H1 (cell line): ENCODE measurements around the gene NLRP7. TPM values are rescaled to one million over a fixed set of nuclear protein-coding genes. Genes with fewer than 3 reads are reported as not detected.
"Not testable (repeated sequence)": the region's sequence is repeated elsewhere in the genome, so short reads cannot be mapped to it uniquely, and the experiment has no call there.

ENCODE experiments used
- CTCF ChIA-PET: fragments of 300-600 bp; sonication (Branson Sonifier 250); formaldehyde crosslinking; loops from one replicate; lab custom pipeline; 2021; ENCODE audit not compliant: partially characterized antibody; lab: Charles Lee
- POLR2A ChIA-PET: fragments of 300-600 bp; sonication (Branson Sonifier 250); formaldehyde crosslinking; loops from one replicate; lab custom pipeline; 2021; ENCODE audit warnings: inconsistent platforms; ENCODE audit not compliant: partially characterized antibody; lab: Charles Lee
- DNase-seq, 2 experiments: peaks; one replicate each; pipeline versions ENCODE4 v3.0.0 to v3.0.0-alpha.2; 2010 to 2022; ENCODE audit warnings: low spot score in 2 of 2, low read depth in 1 of 2, mixed read lengths in 1 of 2
- FAIRE-seq: peaks from 2 replicates; lab custom pipeline; 2011; peaks lifted over from hg19 to GRCh38; lab: Jason Lieb, UNC
- H2AFZ ChIP-seq: 2 replicates; pipeline ENCODE4 v1.8.1; 2012; ENCODE audit warnings: low read length, inconsistent platforms
- H2AK5ac ChIP-seq: 2 replicates; pipeline ENCODE4 v1.6.1; 2013; ENCODE audit warnings: low read depth, low read length
- H2BK120ac ChIP-seq: replicated peaks from 2 replicates; pipeline ENCODE3; 2013; ENCODE audit warnings: low read depth, low read length, inconsistent platforms
- H2BK12ac ChIP-seq: 2 replicates; pipeline ENCODE4 v1.6.1; 2013; ENCODE audit warnings: low read depth, low read length
- H2BK15ac ChIP-seq: 2 replicates; pipeline ENCODE4 v1.6.1; 2013; ENCODE audit warnings: low read length
- H2BK20ac ChIP-seq: 2 replicates; pipeline ENCODE4 v1.6.1; 2013; ENCODE audit warnings: low read length
- H2BK5ac ChIP-seq: 2 replicates; pipeline ENCODE4 v1.6.1; 2013; ENCODE audit warnings: low read depth, low read length
- H3K14ac ChIP-seq: 2 replicates; pipeline ENCODE4 v1.6.1; 2013; ENCODE audit warnings: inconsistent platforms; ENCODE audit not compliant: insufficient read length
- H3K18ac ChIP-seq: 2 replicates; pipeline ENCODE4 v1.6.1; 2013; ENCODE audit warnings: low read length; ENCODE audit errors: extremely low read depth
- H3K23ac ChIP-seq: 2 replicates; pipeline ENCODE4 v1.6.1; 2013; ENCODE audit warnings: inconsistent platforms; ENCODE audit not compliant: insufficient read length
- H3K23me2 ChIP-seq: 2 replicates; pipeline ENCODE4 v1.6.1; 2013; ENCODE audit warnings: low read depth, low read length
- H3K27ac ChIP-seq: 2 replicates; pipeline ENCODE4 v1.6.1; 2011; ENCODE audit warnings: low read depth, low read length, inconsistent platforms
- H3K27me3 ChIP-seq, 4 experiments: replicated peaks in 1 of 4; 1 replicate in 1 of 4; 2 replicates in 3 of 4; pipeline versions ENCODE4 v1.6.1 to v1.8.1; 2011 to 2013; ENCODE audit warnings: low read length in 3 of 4, mild to moderate bottlenecking in 3 of 4, inconsistent platforms in 2 of 4, mixed read lengths in 2 of 4, moderate library complexity in 1 of 4; ENCODE audit not compliant: control insufficient read depth in 3 of 4, insufficient read depth in 3 of 4; ENCODE audit errors: extremely low read depth in 1 of 4
- H3K36me3 ChIP-seq, 4 experiments: 2 replicates each; pipeline versions ENCODE4 v1.6.1 to v1.8.1; 2011 to 2013; ENCODE audit warnings: mild to moderate bottlenecking in 4 of 4, low read length in 3 of 4, moderate library complexity in 2 of 4, control low read depth in 1 of 4, inconsistent platforms in 1 of 4; ENCODE audit not compliant: insufficient read depth in 4 of 4, control insufficient read depth in 2 of 4
- H3K4ac ChIP-seq: replicated peaks from 2 replicates; pipeline ENCODE3; 2013; ENCODE audit warnings: low read length, low read depth, mixed read lengths, inconsistent platforms; ENCODE audit not compliant: insufficient read length
- H3K4me1 ChIP-seq, 4 experiments: replicated peaks in 1 of 4; 1 replicate in 1 of 4; 2 replicates in 3 of 4; pipeline versions ENCODE4 v1.6.1 to v1.8.1; 2011 to 2013; ENCODE audit warnings: low read length in 3 of 4, inconsistent platforms in 2 of 4, mixed read lengths in 1 of 4; ENCODE audit not compliant: insufficient read depth in 4 of 4, control insufficient read depth in 3 of 4
- H3K4me2 ChIP-seq, 2 experiments: 2 replicates each; pipeline versions ENCODE4 v1.6.1 to v1.8.1; 2011 to 2013; ENCODE audit warnings: low read depth in 2 of 2, low read length in 2 of 2, control low read depth in 1 of 2, inconsistent platforms in 1 of 2, mild to moderate bottlenecking in 1 of 2; ENCODE audit not compliant: insufficient read depth in 1 of 2
- H3K4me3 ChIP-seq, 4 experiments: fragments of 200-600, 300-600 bp in 1 of 4; sonication (generic), shearing (Covaris generic), sonication (Bioruptor Twin) in 1 of 4; 2 replicates each; pipeline versions ENCODE4 v1.5.1 to v1.8.1; 2011 to 2016; ENCODE audit warnings: low read length in 4 of 4, low read depth in 3 of 4, control low read depth in 2 of 4, inconsistent platforms in 2 of 4, mild to moderate bottlenecking in 2 of 4, mixed read lengths in 1 of 4, moderate library complexity in 1 of 4; ENCODE audit not compliant: insufficient read depth in 2 of 4; ENCODE audit errors: extremely low read depth in 1 of 4
- H3K56ac ChIP-seq: replicated peaks from 2 replicates; pipeline ENCODE3; 2013; ENCODE audit warnings: low read depth, mild to moderate bottlenecking, mixed read lengths, low read length, inconsistent platforms; ENCODE audit not compliant: insufficient read length
- H3K79me1 ChIP-seq: 2 replicates; pipeline ENCODE4 v1.6.1; 2013; ENCODE audit warnings: low read depth, low read length, control low read depth
- H3K79me2 ChIP-seq, 2 experiments: 2 replicates each; pipeline versions ENCODE4 v1.6.1 to v1.8.1; 2012 to 2013; ENCODE audit warnings: low read length in 2 of 2, mild to moderate bottlenecking in 2 of 2, inconsistent platforms in 1 of 2; ENCODE audit not compliant: insufficient read depth in 2 of 2, control insufficient read depth in 1 of 2
- H3K9ac ChIP-seq, 4 experiments: replicated peaks in 1 of 4; 1 replicate in 1 of 4; 2 replicates in 3 of 4; pipeline versions ENCODE4 v1.6.1 to v1.8.1; 2011 to 2013; ENCODE audit warnings: low read depth in 3 of 4, low read length in 3 of 4, control low read depth in 2 of 4, mild to moderate bottlenecking in 2 of 4, moderate library complexity in 2 of 4, inconsistent platforms in 1 of 4; ENCODE audit errors: extremely low read depth in 1 of 4
- H3K9me3 ChIP-seq, 2 experiments: 2 replicates each; pipeline versions ENCODE4 v1.6.1 to v1.8.1; 2012 to 2013; ENCODE audit warnings: mild to moderate bottlenecking in 2 of 2, moderate library complexity in 2 of 2, control low read depth in 1 of 2, inconsistent platforms in 1 of 2, low read depth in 1 of 2, low read length in 1 of 2, mixed read lengths in 1 of 2; ENCODE audit not compliant: insufficient read depth in 2 of 2
- H4K20me1 ChIP-seq, 2 experiments: replicated peaks in 1 of 2; 2 replicates each; pipeline versions ENCODE3 to v1.8.1; 2011 to 2013; ENCODE audit warnings: inconsistent platforms in 2 of 2, low read length in 2 of 2, mild to moderate bottlenecking in 1 of 2; ENCODE audit not compliant: insufficient read depth in 2 of 2, control insufficient read depth in 1 of 2
- H4K5ac ChIP-seq: 2 replicates; pipeline ENCODE4 v1.6.1; 2013; ENCODE audit warnings: low read length, low read depth, mixed read lengths, inconsistent platforms; ENCODE audit not compliant: insufficient read length
- H4K8ac ChIP-seq: 2 replicates; pipeline ENCODE4 v1.8.0; 2013; ENCODE audit warnings: mild to moderate bottlenecking, moderate library complexity, low read length, inconsistent platforms; ENCODE audit not compliant: insufficient read depth; ENCODE audit errors: extremely low read depth
- H4K91ac ChIP-seq: replicated peaks from 2 replicates; pipeline ENCODE3; 2013; ENCODE audit warnings: low read length, mixed read lengths, inconsistent platforms; ENCODE audit not compliant: insufficient read length
- WGBS, 2 experiments: shearing (Covaris generic) in 1 of 2; methylation state at CpG; one replicate each; pipeline versions ENCODE4 v1.1.6 to v1.1.7; 2013 to 2015; ENCODE audit warnings: low lambda C conversion rate in 2 of 2, mixed read lengths in 2 of 2, inconsistent platforms in 1 of 2, low coverage in 1 of 2, missing lambda C conversion rate in 1 of 2; ENCODE audit not compliant: insufficient replicate concordance in 2 of 2, insufficient coverage in 1 of 2, insufficient read length in 1 of 2; ENCODE audit errors: extremely low coverage in 1 of 2, missing lambda C conversion rate in 1 of 2; 5-methylcytosine and 5-hydroxymethylcytosine counted together
- polyA plus RNA-seq, 7 experiments: library from polyadenylated mRNA; depleted of rRNA in 3 of 7; stranded (reverse) in 5 of 7; unstranded in 2 of 7; fragments of >200 nt in 5 of 7; fragments of 200-250 nt in 2 of 7; gene quantifications; 1 replicate in 5 of 7; 2 replicates in 1 of 7; 4 replicates in 1 of 7; pipeline versions ENCODE4 v1.2.1 to v1.2.3, GENCODE V29; 2011 to 2013; ENCODE audit warnings: missing spikeins in 2 of 7, mixed read lengths in 2 of 7
- total RNA-seq: library from RNA; stranded (reverse); fragmentation: NEBNext Ultra II Directional; extraction: Animal tissue kit (Norgen Biotek cat#: 25700); gene quantifications from 2 replicates; pipeline ENCODE4 v1.2.1, GENCODE V29; 2021

Gene NLRP7
- total and polyA plus RNA-seq, 2 of the 8 experiments (the other 6 are each of a cell fraction or from before 2014, with no cell fraction given), result 0.91 to 1.2 TPM

DNA sequence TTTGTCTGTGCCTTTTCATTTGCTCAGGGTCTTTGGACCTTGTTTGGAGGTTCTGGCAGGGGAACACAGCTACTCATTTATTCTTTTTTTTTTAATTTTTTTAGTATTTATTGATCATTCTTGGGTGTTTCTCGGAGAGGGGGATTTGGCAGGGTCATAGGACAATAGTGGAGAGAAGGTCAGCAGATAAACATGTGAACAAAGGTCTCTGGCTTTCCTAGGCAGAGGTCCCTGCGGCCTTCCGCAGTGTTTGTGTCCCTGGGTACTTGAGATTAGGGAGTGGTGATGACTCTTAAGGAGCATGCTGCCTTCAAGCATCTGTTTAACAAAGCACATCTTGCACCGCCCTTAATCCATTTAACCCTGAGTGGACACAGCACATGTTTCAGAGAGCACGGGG, 39.4 kb downstream of the NLRP7 start:
- H3K4ac ChIP-seq, H2BK15ac ChIP-seq, H3K9me3 ChIP-seq, H3K27me3 ChIP-seq, H2AFZ ChIP-seq, H3K4me1 ChIP-seq, H3K79me2 ChIP-seq, FAIRE-seq, H3K36me3 ChIP-seq, H3K14ac ChIP-seq, H3K27ac ChIP-seq, H3K4me2 ChIP-seq, H4K8ac ChIP-seq, H2BK20ac ChIP-seq, H3K4me3 ChIP-seq, H3K18ac ChIP-seq, POLR2A ChIA-PET, DNase-seq, H4K20me1 ChIP-seq, H4K5ac ChIP-seq, CTCF ChIA-PET, H3K23ac ChIP-seq, H4K91ac ChIP-seq, H3K79me1 ChIP-seq, H2BK120ac ChIP-seq, H3K56ac ChIP-seq, H2BK5ac ChIP-seq, H2BK12ac ChIP-seq, H3K9ac ChIP-seq, H2AK5ac ChIP-seq, H3K23me2 ChIP-seq: not testable (repeated sequence)
- WGBS, 2 experiments, result 96% methylated on average over 2 of the region's 5 CpGs; no CpG with 5 or more reads in 1 of the 2 experiments
